GM23338 (cell line): ENCODE measurements around the gene UNC93B1. TPM values are rescaled to one million over a fixed set of nuclear protein-coding genes. Genes with fewer than 3 reads are reported as not detected.

Experiments
- ATAC-seq: fragments of 200-7000 bp; cut with Tn5 transposase; 3 replicates; pipeline ENCODE4 v1.9.1; 2020
- DNase-seq: peaks from one replicate; pipeline ENCODE4 v3.0.0-alpha.2; 2015; ENCODE audit warnings: low spot score
- H2AFZ ChIP-seq: fragments of 200-600 bp; sonication (generic); 2 replicates; pipeline ENCODE4 v1.8.0; 2016; ENCODE audit warnings: antibody characterized with exemption, mild to moderate bottlenecking, moderate library complexity
- H3F3A ChIP-seq: fragments of 200-600 bp; sonication (generic); replicated peaks from 2 replicates; pipeline ENCODE4 v1.8.0; 2017; ENCODE audit warnings: antibody characterized with exemption, mixed run types, low read depth
- H3K27ac ChIP-seq: fragments of 200-600 bp; sonication (generic); 2 replicates; pipeline ENCODE4 v1.6.1; 2016; ENCODE audit warnings: low read depth
- H3K27me3 ChIP-seq: fragments of 200-600 bp; sonication (generic); 2 replicates; pipeline ENCODE4 v1.8.0; 2016; ENCODE audit warnings: mild to moderate bottlenecking, mixed run types, moderate library complexity; ENCODE audit not compliant: insufficient read depth
- H3K36me3 ChIP-seq: fragments of 200-600 bp; sonication (generic); 2 replicates; pipeline ENCODE4 v1.8.0; 2016; ENCODE audit warnings: mild to moderate bottlenecking; ENCODE audit not compliant: insufficient read depth
- H3K4me1 ChIP-seq: fragments of 200-600 bp; sonication (generic); 2 replicates; pipeline ENCODE4 v1.8.0; 2016; ENCODE audit warnings: mild to moderate bottlenecking, moderate library complexity; ENCODE audit not compliant: insufficient read depth
- H3K4me2 ChIP-seq: fragments of 200-600 bp; sonication (generic); 2 replicates; pipeline ENCODE4 v1.7.1; 2017; ENCODE audit warnings: mixed run types
- H3K4me3 ChIP-seq: fragments of 200-600 bp; sonication (generic); 2 replicates; pipeline ENCODE4 v1.6.1; 2016; ENCODE audit warnings: mixed run types
- H3K79me2 ChIP-seq: fragments of 200-600 bp; sonication (generic); replicated peaks from 2 replicates; pipeline ENCODE4 v1.8.0; 2017; ENCODE audit warnings: mild to moderate bottlenecking; ENCODE audit not compliant: insufficient read depth
- H3K9me2 ChIP-seq: fragments of 200-600 bp; sonication (generic); 2 replicates; pipeline ENCODE4 v1.8.0; 2017; ENCODE audit not compliant: insufficient read depth
- H4K20me1 ChIP-seq: fragments of 200-600 bp; sonication (generic); replicated peaks from 2 replicates; pipeline ENCODE4 v1.8.0; 2017; ENCODE audit warnings: mild to moderate bottlenecking; ENCODE audit not compliant: insufficient read depth
- H3K27ac Mint-ChIP-seq: 2 replicates; pipeline ENCODE4 v1.8.0; 2020; ENCODE audit warnings: inconsistent platforms, mild to moderate bottlenecking, moderate library complexity, mixed read lengths
- H3K27me3 Mint-ChIP-seq: 3 replicates; pipeline ENCODE4 v1.8.0; 2022; ENCODE audit warnings: low read depth, mild to moderate bottlenecking, moderate library complexity, mixed read lengths, inconsistent platforms; ENCODE audit not compliant: insufficient read depth, poor library complexity
- H3K36me3 Mint-ChIP-seq: 3 replicates; pipeline ENCODE4 v1.8.0; 2021; ENCODE audit warnings: low read depth, mild to moderate bottlenecking, inconsistent platforms, moderate library complexity, mixed read lengths
- H3K4me1 Mint-ChIP-seq: 3 replicates; pipeline ENCODE4 v1.8.0; 2020; ENCODE audit warnings: mild to moderate bottlenecking, inconsistent platforms, mixed read lengths
- H3K4me3 Mint-ChIP-seq: 3 replicates; pipeline ENCODE4 v1.8.0; 2021; ENCODE audit warnings: moderate library complexity, mild to moderate bottlenecking, inconsistent platforms, mixed read lengths
- H3K9me3 Mint-ChIP-seq: 3 replicates; pipeline ENCODE4 v1.8.0; 2020; ENCODE audit warnings: moderate library complexity, mild to moderate bottlenecking, inconsistent platforms, mixed read lengths
- EZH2phosphoT487 ChIP-seq: fragments of 200-600 bp; sonication (generic); IDR thresholded peaks from one replicate; pipeline ENCODE4 v1.8.1; 2018; ENCODE audit warnings: antibody characterized with exemption; ENCODE audit not compliant: unreplicated experiment
- NANOG ChIP-seq: IDR thresholded peaks from 2 replicates; pipeline ENCODE4 v1.6.1; 2016; ENCODE audit warnings: antibody characterized with exemption, borderline replicate concordance
- POLR2AphosphoS5 ChIP-seq: IDR thresholded peaks from 2 replicates; pipeline ENCODE4 v1.6.1; 2016; ENCODE audit warnings: antibody characterized with exemption, low read depth
- STAT1 ChIP-seq: IDR thresholded peaks from one replicate; pipeline ENCODE4 v1.6.1; 2016; ENCODE audit warnings: antibody characterized with exemption; ENCODE audit not compliant: unreplicated experiment
- polyA plus RNA-seq: library from polyadenylated mRNA; unstranded; fragments of >200 nt; fragmentation: Nextera tagmentation; extraction: Ambion mirVana; gene quantifications from 2 replicates; pipeline ENCODE4 v1.2.1, GENCODE V29; 2016
- total RNA-seq: library from RNA; depleted of rRNA; stranded (reverse); fragments of >200 nt; shearing (Covaris generic); gene quantifications from 2 replicates; pipeline ENCODE4 v1.2.3, GENCODE V29; 2014
- TF ChIP-seq, protein P1 (sequence below), 2 experiments: fragments of 200-600 bp in 1 of 2; sonication (generic) in 1 of 2; conservative IDR thresholded peaks; 2 replicates each; pipeline versions ENCODE4 v1.5.1 to v1.6.1; 2016 to 2017; ENCODE audit warnings: antibody characterized with exemption in 2 of 2, low read depth in 2 of 2, mild to moderate bottlenecking in 2 of 2, moderate library complexity in 1 of 2
- TF ChIP-seq, protein P2 (sequence below): IDR thresholded peaks from 2 replicates; pipeline ENCODE4 v1.6.1; 2016; ENCODE audit warnings: antibody characterized with exemption

Gene UNC93B1
- total and polyA plus RNA-seq, 2 experiments from 2014 or later = 16.2 to 34.4 TPM

DNA sequence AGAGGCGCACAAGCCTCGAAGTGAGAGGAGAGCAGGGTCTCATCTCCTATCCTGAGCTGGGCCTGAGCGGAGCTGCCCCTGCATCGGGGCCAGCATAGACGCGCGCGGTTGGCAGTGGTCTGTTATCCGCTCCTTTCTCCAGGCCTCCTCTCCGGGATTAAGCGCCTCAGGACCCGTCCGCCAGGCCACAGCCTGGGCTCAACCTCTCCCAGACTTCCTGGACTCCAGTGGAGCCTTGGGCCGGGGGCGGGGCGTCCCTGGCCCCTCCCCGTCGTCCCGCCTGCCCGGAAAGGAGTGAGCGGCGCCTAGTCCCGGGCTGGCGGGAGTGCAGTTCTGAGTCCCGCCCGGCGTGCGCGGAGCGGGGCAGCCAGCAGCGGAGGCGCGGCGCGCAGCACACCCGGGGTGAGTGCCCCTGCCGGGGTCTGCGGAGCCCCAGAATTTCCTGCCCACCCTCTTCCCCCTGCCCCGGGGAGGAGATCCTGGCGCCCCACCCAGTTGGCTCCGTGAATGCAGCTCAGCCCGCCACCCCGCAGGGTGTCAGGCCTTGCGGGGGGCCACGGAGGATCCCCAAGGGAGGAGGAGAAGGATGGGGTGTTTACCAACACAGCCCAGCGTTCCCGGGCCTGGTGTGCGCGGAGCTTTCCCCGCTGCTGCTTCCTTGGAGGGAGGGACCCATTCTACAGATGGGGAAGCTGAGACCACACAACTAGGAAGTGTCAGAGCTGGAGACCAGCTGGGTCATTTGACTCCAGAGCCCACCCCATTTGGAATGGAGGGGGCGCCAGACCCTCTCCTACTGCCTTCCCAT, 35.0 kb upstream of the UNC93B1 start, which contains the start of gene TCIRG1:
TSS of gene TCIRG1 (plus strand) at position 308 of the 808 bp plus-strand sequence. CDS start 2,247 bp downstream, outside the sequence.
- H3K4me2 ChIP-seq = peak within 1 kb of the TSS; percentile 90
- peaks cover 14% of the 10 kb centered on the region for H3K27me3 Mint-ChIP-seq
- H3K9me3 Mint-ChIP-seq = no peaks in the 10 kb centered on the region
- H2AFZ ChIP-seq = peak within 1 kb of the TSS; percentile 86
- no peaks in the 10 kb centered on the region for H3K9me2 ChIP-seq
- H3K27ac ChIP-seq = 0 out of 2 replicates have a peak within 1 kb of the TSS, but pooled peaks have one; percentile 50
- H3K27ac Mint-ChIP-seq = peak within 1 kb of the TSS; percentile 52; the same call in 1 of the 2 replicates
- H4K20me1 ChIP-seq = no peaks in the 10 kb centered on the region
- H3K4me1 ChIP-seq = peaks cover 18% of the 10 kb centered on the region
- peaks cover 8% of the 10 kb centered on the region for H3K36me3 Mint-ChIP-seq
- ATAC-seq (peak; percentile 67), DNase-seq (peak; percentile 83)
- peak within 1 kb of the TSS; percentile 55 for H3K4me3 Mint-ChIP-seq
- H3K27me3 ChIP-seq = no peaks in the 10 kb centered on the region
- H3K79me2 ChIP-seq = no peaks in the 10 kb centered on the region
- TF ChIP-seq STAT1 (no peak), NANOG (no peak), EZH2phosphoT487 (no peak), POLR2AphosphoS5 (peak; percentile 62)
- TF ChIP-seq, protein P1, sequence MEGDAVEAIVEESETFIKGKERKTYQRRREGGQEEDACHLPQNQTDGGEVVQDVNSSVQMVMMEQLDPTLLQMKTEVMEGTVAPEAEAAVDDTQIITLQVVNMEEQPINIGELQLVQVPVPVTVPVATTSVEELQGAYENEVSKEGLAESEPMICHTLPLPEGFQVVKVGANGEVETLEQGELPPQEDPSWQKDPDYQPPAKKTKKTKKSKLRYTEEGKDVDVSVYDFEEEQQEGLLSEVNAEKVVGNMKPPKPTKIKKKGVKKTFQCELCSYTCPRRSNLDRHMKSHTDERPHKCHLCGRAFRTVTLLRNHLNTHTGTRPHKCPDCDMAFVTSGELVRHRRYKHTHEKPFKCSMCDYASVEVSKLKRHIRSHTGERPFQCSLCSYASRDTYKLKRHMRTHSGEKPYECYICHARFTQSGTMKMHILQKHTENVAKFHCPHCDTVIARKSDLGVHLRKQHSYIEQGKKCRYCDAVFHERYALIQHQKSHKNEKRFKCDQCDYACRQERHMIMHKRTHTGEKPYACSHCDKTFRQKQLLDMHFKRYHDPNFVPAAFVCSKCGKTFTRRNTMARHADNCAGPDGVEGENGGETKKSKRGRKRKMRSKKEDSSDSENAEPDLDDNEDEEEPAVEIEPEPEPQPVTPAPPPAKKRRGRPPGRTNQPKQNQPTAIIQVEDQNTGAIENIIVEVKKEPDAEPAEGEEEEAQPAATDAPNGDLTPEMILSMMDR (conservative IDR thresholded peaks at IDR 0.05; ENCODE audit: low read depth in 2 of 2) = 0 out of 4 replicates have a peak, but pooled peaks of 1 of the 2 experiments have one; percentile 15
- H3K4me3 ChIP-seq = peak within 1 kb of the TSS; percentile 66
- H3K36me3 ChIP-seq = peaks cover 5% of the 10 kb centered on the region; the same call in 1 of the 2 replicates
- H3K4me1 Mint-ChIP-seq = peaks cover 7% of the 10 kb centered on the region
- H3F3A ChIP-seq = peaks cover 10% of the 10 kb centered on the region; the same call in 1 of the 2 replicates

DNA sequence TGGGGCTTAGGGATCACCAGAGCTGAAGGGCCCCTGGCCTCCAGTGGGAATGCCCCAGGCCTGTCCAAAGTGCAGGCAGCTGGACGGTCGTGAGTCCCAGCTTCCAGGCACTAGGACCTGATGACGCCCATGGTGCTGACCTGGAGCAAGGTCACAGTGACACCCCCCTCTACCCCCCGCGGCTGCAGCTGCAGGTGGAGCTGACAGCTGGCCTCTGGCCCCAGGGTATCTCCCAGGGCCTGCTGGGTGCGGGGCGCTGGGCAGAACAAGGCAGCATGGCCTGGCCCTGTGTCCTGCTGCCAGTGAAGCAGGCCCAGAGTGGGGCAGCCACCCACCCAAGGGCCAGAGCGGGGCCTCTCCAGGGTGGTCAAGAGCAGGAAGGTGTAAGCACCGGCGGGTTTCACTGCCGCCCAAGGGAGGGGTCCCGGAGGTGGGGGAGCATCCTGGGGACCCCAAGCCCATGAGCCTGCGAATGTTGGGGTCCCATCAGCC, 34.4 kb upstream of the UNC93B1 start:
- peak overlapping the region; percentile 86 for H2AFZ ChIP-seq
- 0 out of 2 replicates have a peak overlapping the region, but pooled peaks have one; percentile 14 for H3K27ac ChIP-seq
- H3K27ac Mint-ChIP-seq = no peak overlapping the region

More for the DNA sequence above, 34.4 kb upstream of the UNC93B1 start:
- TF ChIP-seq, protein P2, sequence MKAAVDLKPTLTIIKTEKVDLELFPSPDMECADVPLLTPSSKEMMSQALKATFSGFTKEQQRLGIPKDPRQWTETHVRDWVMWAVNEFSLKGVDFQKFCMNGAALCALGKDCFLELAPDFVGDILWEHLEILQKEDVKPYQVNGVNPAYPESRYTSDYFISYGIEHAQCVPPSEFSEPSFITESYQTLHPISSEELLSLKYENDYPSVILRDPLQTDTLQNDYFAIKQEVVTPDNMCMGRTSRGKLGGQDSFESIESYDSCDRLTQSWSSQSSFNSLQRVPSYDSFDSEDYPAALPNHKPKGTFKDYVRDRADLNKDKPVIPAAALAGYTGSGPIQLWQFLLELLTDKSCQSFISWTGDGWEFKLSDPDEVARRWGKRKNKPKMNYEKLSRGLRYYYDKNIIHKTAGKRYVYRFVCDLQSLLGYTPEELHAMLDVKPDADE = no peak
- peak overlapping the region; percentile 90 for H3K4me2 ChIP-seq
- peak; percentile 6 for ATAC-seq
- H3K4me3 ChIP-seq = peak overlapping the region; percentile 66
- H3K4me1 Mint-ChIP-seq = peaks cover 7% of the 10 kb centered on the region
- no peaks in the 10 kb centered on the region for H3K9me3 Mint-ChIP-seq
- no peaks in the 10 kb centered on the region for H3K79me2 ChIP-seq
- H3K4me1 ChIP-seq = peaks cover 18% of the 10 kb centered on the region
- H3K9me2 ChIP-seq = no peaks in the 10 kb centered on the region
- no peaks in the 10 kb centered on the region for H4K20me1 ChIP-seq
- peak overlapping the region; percentile 33; the same call in 2 of the 3 replicates for H3K4me3 Mint-ChIP-seq
- DNase-seq = no peak
- H3F3A ChIP-seq = peaks cover 10% of the 10 kb centered on the region; the same call in 1 of the 2 replicates
- H3K36me3 ChIP-seq = peaks cover 6% of the 10 kb centered on the region; the same call in 1 of the 2 replicates
- H3K36me3 Mint-ChIP-seq = peaks cover 11% of the 10 kb centered on the region
- H3K27me3 ChIP-seq = no peaks in the 10 kb centered on the region
- peaks cover 14% of the 10 kb centered on the region for H3K27me3 Mint-ChIP-seq
